ENCODE data around the gene TRIM3. TPM values are rescaled to one million over a fixed set of nuclear protein-coding genes. Genes with fewer than 3 reads are reported as not detected.
A peak's percentile ranks its signal among the peaks of the same experiment; 100 is the strongest.

Gene TRIM3
- total RNA-seq, 2 experiments from 2014 or later: 7.9 to 9.9 TPM

GRCh38 chr11:6476571-6476970 lies 2.8 kb upstream of the TRIM3 start:
- H3K27ac Mint-ChIP-seq: no peak overlapping the region
- CTCF ChIA-PET: interaction anchor here (2.0 kb wide), 1 partner anchor 98 kb away, joined by 9 read pairs; no protein-coding TSS in a partner anchor
- POLR2A ChIA-PET: no interaction called here
- H3K36me3 Mint-ChIP-seq (ENCODE audit: low read depth): peaks cover 23% of the 10 kb centered on the region
- no peak overlapping the region for H3K4me3 Mint-ChIP-seq
- peaks cover 1% of the 10 kb centered on the region for H3K27me3 Mint-ChIP-seq
- H3K9me3 Mint-ChIP-seq: no peaks in the 10 kb centered on the region
- H3K4me1 Mint-ChIP-seq: peaks cover 43% of the 10 kb centered on the region
- no peak for DNase-seq

DNA sequence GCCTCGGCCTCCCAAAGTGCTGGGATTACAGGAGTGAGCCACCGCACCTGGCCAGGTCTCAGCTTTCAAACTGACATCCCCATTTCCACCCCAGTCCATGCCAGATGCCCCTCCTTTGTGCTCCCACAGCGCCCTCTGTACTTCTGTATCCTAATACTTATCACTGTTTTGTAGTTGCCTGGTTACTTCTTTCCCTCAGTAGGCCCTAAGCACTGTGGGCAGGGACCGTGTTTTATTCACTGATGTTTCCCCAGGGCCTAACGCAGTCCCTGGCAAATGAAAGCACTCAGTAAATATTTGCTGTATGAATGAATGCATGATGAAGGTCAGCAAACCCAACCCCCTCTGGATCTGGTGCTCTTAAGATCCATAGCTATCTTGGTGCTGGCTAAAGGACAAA lies 2.2 kb upstream of the TRIM3 start:
- Mint-ChIP-seq H3K27ac (no peak overlapping the region), H3K9me3 (no peaks in the 10 kb centered on the region), H3K4me3 (no peak overlapping the region), H3K27me3 (peaks cover 4% of the 10 kb centered on the region), H3K4me1 (peaks cover 41% of the 10 kb centered on the region), H3K36me3 (ENCODE audit: low read depth) (peaks cover 23% of the 10 kb centered on the region)
- CTCF ChIA-PET: interaction anchor here (1.0 to 4.2 kb wide), 3 partner anchors 97 to 262 kb away, joined by 8 to 26 read pairs (median 9); no protein-coding TSS in a partner anchor
- no peak for DNase-seq
- POLR2A ChIA-PET: interaction anchor here (1.3 to 1.7 kb wide), 2 partner anchors 9 to 97 kb away, joined by 3 to 5 read pairs; no protein-coding TSS in a partner anchor

DNA sequence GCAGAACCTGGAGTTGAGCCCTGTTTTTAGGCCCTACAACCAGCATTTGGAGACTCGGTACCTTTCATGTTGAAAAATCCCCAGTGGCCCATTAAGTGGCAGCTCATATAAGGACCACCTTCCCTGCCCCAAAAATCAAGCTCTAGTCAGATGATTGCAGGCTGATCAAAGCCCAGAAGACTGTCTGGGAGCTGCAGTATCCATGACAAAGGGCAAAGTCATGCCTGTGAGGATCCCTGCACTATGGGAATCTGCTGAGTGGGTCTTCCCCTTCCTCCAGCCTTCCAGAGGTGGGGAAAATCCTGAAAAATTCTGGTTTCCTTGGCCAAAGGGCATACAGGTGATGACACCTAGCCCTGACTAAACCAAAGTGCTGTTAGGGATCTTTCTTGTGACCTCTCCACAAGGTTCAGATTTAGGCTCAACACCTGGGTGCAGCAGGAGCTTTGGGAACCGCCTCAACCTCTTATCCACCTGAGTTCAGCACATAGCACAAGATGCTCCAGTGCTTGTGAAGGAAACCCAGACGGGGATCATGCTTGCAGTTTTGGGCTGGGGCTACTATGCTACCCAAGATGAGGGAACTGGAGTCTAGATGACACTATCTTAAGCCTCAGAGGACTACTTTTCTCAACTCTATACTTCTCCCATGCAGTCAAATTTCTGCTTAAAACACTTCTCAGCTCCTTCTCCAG lies 1.2 kb upstream of the TRIM3 start:
- H3K9me3 Mint-ChIP-seq: no peaks in the 10 kb centered on the region
- H3K4me3 Mint-ChIP-seq: peak overlapping the region; percentile 74
- POLR2A ChIA-PET: interaction anchor here (0.6 to 1.7 kb wide), 5 partner anchors 10 to 103 kb away, joined by 3 to 5 read pairs (median 3); no protein-coding TSS in a partner anchor
- peaks cover 31% of the 10 kb centered on the region for H3K4me1 Mint-ChIP-seq
- CTCF ChIA-PET: interaction anchor here (0.8 to 4.2 kb wide), 3 partner anchors 14 to 263 kb away, joined by 3 to 26 read pairs (median 8); no protein-coding TSS in a partner anchor
- peaks cover 4% of the 10 kb centered on the region for H3K27me3 Mint-ChIP-seq
- peaks cover 23% of the 10 kb centered on the region for H3K36me3 Mint-ChIP-seq (ENCODE audit: low read depth)
- no peak overlapping the region for H3K27ac Mint-ChIP-seq
- DNase-seq: no peak

DNA sequence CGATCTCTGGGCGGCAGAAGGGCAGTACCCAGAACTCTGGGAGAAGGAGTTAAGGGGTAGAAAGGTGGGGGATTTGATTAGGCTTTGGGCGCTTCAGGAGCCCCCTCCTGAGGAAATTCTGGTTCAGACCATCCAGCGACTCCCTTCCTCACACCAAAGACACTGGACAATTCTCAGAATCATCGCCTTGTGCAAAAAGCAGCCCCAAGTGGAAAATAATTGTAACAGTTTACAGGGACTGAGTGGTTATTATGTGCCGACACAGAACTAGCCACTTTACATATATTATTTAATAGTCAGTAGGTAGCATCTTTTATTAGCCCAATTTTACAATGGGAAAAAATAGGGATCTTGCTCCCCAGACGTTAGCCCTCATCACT lies 662 bp upstream of the TRIM3 start:
- Mint-ChIP-seq H3K27ac (no peak overlapping the region), H3K36me3 (ENCODE audit: low read depth) (peaks cover 23% of the 10 kb centered on the region), H3K4me1 (peaks cover 26% of the 10 kb centered on the region), H3K9me3 (no peaks in the 10 kb centered on the region), H3K27me3 (peaks cover 4% of the 10 kb centered on the region), H3K4me3 (peak overlapping the region; percentile 74)
- ChIA-PET POLR2A (interaction anchor here (0.9 to 2.1 kb wide), 5 partner anchors 11 to 96 kb away, joined by 3 to 11 read pairs (median 3); no protein-coding TSS in a partner anchor), CTCF (interaction anchor here (0.8 to 4.2 kb wide), 2 partner anchors 14 to 96 kb away, joined by 3 to 26 read pairs; no protein-coding TSS in a partner anchor)
- DNase-seq: no peak

- CTCF ChIA-PET: interaction anchor here (1.0 to 4.2 kb wide), 5 partner anchors 9 to 110 kb away, joined by 3 to 26 read pairs (median 3); partner anchors contain the start of genes ARFIP2 and TIMM10B
- Mint-ChIP-seq H3K27ac (no peak overlapping the region), H3K4me3 (peak overlapping the region; percentile 76), H3K4me1 (peaks cover 20% of the 10 kb centered on the region), H3K27me3 (peaks cover 4% of the 10 kb centered on the region), H3K9me3 (no peaks in the 10 kb centered on the region), H3K36me3 (ENCODE audit: low read depth) (peaks cover 11% of the 10 kb centered on the region)
- no peak for DNase-seq
- POLR2A ChIA-PET: interaction anchor here (0.9 to 2.1 kb wide), 4 partner anchors 9 to 151 kb away, joined by 3 to 11 read pairs (median 6); partner anchors contain the start of genes ARFIP2, SMPD1 and TIMM10B
These were observed 807 bp downstream of the TRIM3 start for GRCh38 chr11:6472934-6473333.

DNA sequence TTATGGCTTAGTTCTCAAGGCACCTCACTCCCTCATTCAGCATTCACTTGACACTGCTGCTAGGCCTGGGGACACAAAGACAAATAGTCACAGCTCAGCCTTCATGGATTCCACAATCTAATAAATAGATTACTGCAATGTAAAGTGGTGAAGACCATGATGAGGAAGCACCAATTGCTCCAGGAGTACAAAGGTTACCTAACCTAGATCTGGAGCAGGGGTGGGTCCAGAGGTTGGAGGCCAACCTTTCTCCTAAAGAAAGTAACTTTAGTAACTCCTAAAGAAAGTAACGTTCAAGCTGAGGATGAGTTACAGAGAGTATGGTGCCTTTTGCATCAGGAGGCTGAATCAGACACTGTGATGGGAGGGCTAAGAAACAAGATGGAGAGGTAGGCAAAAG lies 4.1 kb downstream of the TRIM3 start:
- no peak for DNase-seq
- ChIA-PET POLR2A (no interaction called here), CTCF (interaction anchor here (1.1 kb wide), 1 partner anchor 91 kb away, joined by 3 read pairs; no protein-coding TSS in a partner anchor)
- H3K27me3 Mint-ChIP-seq: peaks cover 4% of the 10 kb centered on the region
- no peak overlapping the region for H3K27ac Mint-ChIP-seq
- H3K4me3 Mint-ChIP-seq: no peak overlapping the region
- no peaks in the 10 kb centered on the region for H3K36me3 Mint-ChIP-seq (ENCODE audit: low read depth)
- H3K4me1 Mint-ChIP-seq: peaks cover 20% of the 10 kb centered on the region
- no peaks in the 10 kb centered on the region for H3K9me3 Mint-ChIP-seq

- no peak overlapping the region for H3K27ac Mint-ChIP-seq
- no peak for DNase-seq
- CTCF ChIA-PET: interaction anchor here (0.5 to 1.3 kb wide), 2 partner anchors 90 to 219 kb away, joined by 3 to 5 read pairs; no protein-coding TSS in a partner anchor
These were observed 4.8 kb downstream of the TRIM3 start for GRCh38 chr11:6468712-6469495.

GRCh38 chr11:6459099-6459450 lies 14.7 kb downstream of the TRIM3 start:
- no peaks in the 10 kb centered on the region for H3K9me3 Mint-ChIP-seq
- H3K4me1 Mint-ChIP-seq: no peaks in the 10 kb centered on the region
- no peak overlapping the region for H3K27ac Mint-ChIP-seq
- H3K27me3 Mint-ChIP-seq: no peaks in the 10 kb centered on the region
- H3K4me3 Mint-ChIP-seq: no peak overlapping the region
- CTCF ChIA-PET: interaction anchor here (2.0 kb wide), 1 partner anchor 15 kb away, joined by 10 read pairs; no protein-coding TSS in a partner anchor
- no peaks in the 10 kb centered on the region for H3K36me3 Mint-ChIP-seq (ENCODE audit: low read depth)
- POLR2A ChIA-PET: interaction anchor here (0.8 kb wide), 1 partner anchor 16 kb away, joined by 3 read pairs; no protein-coding TSS in a partner anchor
- DNase-seq: no peak

More at GRCh38 chr11:6468712-6469495, 4.8 kb downstream of the TRIM3 start:
- peaks cover 4% of the 10 kb centered on the region for H3K27me3 Mint-ChIP-seq
- peaks cover 15% of the 10 kb centered on the region for H3K4me1 Mint-ChIP-seq
- H3K9me3 Mint-ChIP-seq: no peaks in the 10 kb centered on the region
- H3K36me3 Mint-ChIP-seq (ENCODE audit: low read depth): no peaks in the 10 kb centered on the region
- no peak overlapping the region for H3K4me3 Mint-ChIP-seq
- POLR2A ChIA-PET: interaction anchor here (1.1 kb wide), 1 partner anchor 13 kb away, joined by 3 read pairs; the partner anchor contains the start of genes ARFIP2 and TIMM10B

DNA sequence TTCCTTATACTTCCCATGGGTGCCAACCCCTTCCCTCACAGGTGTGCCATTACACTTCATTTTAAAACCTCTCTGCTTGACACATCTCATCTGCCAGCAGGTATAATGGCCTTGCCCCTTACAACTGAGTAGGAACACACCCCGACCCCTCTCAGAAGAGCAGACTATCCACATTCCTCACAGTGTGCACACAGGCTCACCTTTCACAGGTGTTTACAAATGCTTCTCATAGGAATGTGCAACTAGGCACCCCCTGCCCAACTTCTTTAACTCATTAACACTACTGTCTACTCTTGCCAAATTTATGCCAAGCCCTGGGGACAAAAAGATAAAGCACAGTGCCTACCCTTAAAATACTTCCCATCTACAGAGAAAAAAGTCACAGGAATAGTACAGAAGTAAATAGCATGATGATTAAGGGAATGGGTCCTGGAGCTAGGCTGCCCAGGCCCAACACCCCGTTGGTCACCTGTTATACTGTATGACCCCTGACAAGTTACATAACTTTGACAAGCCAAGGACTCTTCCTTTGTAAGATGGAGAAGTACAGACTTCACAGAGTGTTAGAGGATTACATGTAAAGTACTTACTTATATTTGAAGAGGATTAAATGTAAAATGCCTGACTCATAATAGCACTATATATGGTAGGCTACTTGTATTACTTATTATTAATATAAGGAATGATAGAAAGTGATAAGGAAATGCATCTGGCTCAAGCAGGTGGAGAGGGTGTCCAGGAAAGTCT lies 15.2 kb downstream of the TRIM3 start:
- ChIA-PET CTCF (interaction anchor here (2.0 kb wide), 1 partner anchor 15 kb away, joined by 10 read pairs; no protein-coding TSS in a partner anchor), POLR2A (interaction anchor here (0.8 kb wide), 1 partner anchor 16 kb away, joined by 3 read pairs; no protein-coding TSS in a partner anchor)
- no peak overlapping the region for H3K27ac Mint-ChIP-seq
- no peaks in the 10 kb centered on the region for H3K27me3 Mint-ChIP-seq
- H3K9me3 Mint-ChIP-seq: no peaks in the 10 kb centered on the region
- H3K4me1 Mint-ChIP-seq: no peaks in the 10 kb centered on the region
- H3K4me3 Mint-ChIP-seq: no peak overlapping the region
- no peaks in the 10 kb centered on the region for H3K36me3 Mint-ChIP-seq (ENCODE audit: low read depth)
- DNase-seq: no peak

DNA sequence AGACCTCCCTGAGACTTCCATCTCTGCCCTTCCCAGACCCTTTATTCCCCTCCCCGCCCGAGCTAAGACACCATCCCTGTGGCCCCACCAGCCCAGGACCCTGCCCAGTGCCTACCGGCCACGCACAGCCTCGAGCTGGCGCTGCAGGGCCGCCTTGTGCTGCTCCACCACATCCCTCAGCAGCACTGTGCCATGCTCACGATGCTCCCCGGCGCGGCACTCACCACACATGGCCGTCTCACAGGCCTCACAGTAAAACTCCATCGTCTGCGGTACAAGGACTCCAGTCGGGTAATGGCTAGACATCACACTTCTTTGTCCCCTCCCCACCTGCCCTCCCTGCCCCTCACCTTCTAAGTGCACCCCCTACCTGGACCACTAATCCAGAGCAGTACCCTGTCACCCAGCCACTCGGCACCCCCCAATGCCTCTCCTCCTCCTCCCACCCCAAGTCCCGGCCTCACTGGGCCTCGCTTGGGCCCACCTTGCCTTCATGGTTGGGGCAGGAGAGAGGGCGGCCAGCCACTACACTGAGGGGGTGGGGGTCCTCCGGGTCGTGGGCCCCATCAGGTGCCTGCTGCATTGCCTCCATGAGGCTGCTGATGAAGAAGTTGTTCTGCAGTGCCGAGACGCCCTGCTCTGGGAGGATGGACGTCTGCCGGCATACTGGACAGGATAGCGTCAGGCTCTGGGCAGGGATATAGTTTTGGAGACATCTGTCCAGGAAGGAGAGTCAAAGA lies 16.0 kb downstream of the TRIM3 start:
- no peak overlapping the region for H3K4me3 Mint-ChIP-seq
- H3K9me3 Mint-ChIP-seq: no peaks in the 10 kb centered on the region
- no peak overlapping the region for H3K27ac Mint-ChIP-seq
- ChIA-PET CTCF (interaction anchor here (6.0 kb wide), 1 partner anchor 14 kb away, joined by 36 read pairs; no protein-coding TSS in a partner anchor), POLR2A (no interaction called here)
- no peak for DNase-seq
- no peaks in the 10 kb centered on the region for H3K4me1 Mint-ChIP-seq
- no peaks in the 10 kb centered on the region for H3K27me3 Mint-ChIP-seq
- no peaks in the 10 kb centered on the region for H3K36me3 Mint-ChIP-seq (ENCODE audit: low read depth)

DNA sequence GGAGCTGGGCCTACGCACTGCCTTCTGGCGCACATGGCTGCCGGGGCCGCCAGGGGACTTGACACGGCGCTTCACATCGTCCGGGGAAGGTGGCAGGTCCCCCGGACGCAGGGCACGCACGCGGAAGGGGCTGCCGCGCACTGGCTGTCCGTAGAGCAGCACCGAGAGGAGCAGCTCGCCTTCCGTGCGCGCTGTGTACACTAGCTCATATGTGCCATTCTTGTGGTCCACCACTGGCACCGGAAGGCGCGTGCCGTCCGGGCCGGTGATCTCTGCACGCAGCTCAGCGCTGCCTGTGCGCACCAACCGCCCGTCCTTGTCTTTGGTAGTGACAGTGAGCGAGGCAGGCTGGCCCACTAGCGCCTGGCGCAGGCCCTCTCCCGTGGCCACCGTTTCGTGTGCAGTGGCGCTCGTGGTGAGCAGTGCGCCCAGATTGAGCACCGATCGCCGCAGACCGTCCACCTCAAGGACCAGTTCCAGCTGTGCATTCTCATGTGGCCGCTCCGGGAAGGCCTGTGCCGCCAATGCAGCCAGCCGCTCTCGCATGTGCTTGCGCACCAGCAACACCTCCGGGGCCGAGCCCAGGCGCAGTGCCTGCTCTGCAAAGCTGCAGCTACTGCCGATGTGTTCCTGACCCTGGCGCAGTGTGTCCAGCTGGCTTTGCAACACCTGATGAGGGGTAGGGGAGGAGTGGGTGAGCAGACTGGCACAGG lies 17.2 kb downstream of the TRIM3 start:
- ChIA-PET CTCF (interaction anchor here (6.0 kb wide), 1 partner anchor 13 kb away, joined by 36 read pairs; no protein-coding TSS in a partner anchor), POLR2A (no interaction called here)
- H3K36me3 Mint-ChIP-seq (ENCODE audit: low read depth): no peaks in the 10 kb centered on the region
- no peaks in the 10 kb centered on the region for H3K9me3 Mint-ChIP-seq
- no peaks in the 10 kb centered on the region for H3K27me3 Mint-ChIP-seq
- no peak overlapping the region for H3K27ac Mint-ChIP-seq
- no peak overlapping the region for H3K4me3 Mint-ChIP-seq
- no peaks in the 10 kb centered on the region for H3K4me1 Mint-ChIP-seq
- no peak for DNase-seq
